ENCODE measurements around the gene OR51A4. TPM values are rescaled to one million over a fixed set of nuclear protein-coding genes. Genes with fewer than 3 reads are reported as not detected.

The OR51A4 gene
- total RNA-seq, 4 donors from 2014 or later, result not detected

- DNase-seq (ENCODE audit: extremely low spot score), result no peak
- Histone ChIP-seq H3K4me1 (no peaks in the 10 kb centered on the region), H3K4me3 (no peak overlapping the region), H3K36me3 (no peaks in the 10 kb centered on the region), H3K27me3 (no peaks in the 10 kb centered on the region), H3K27ac (replicated peaks in 1 of 4) (no peak overlapping the region), H3K9me3 (no peaks in the 10 kb centered on the region)
- TF ChIP-seq EP300 (IDR thresholded peaks at IDR 0.05) (no peak), CTCF (IDR thresholded peaks at IDR 0.05) (no peak), POLR2AphosphoS5 (IDR thresholded peaks at IDR 0.05) (no peak), POLR2A (IDR thresholded peaks at IDR 0.05; ENCODE audit: low read depth) (no peak)
- 50% methylated on average over 1 of the region's 1 CpG for WGBS
- intact Hi-C loops (cut with DNase I), result no loop called here
These were observed 25.1 kb downstream of the OR51A4 start for GRCh38 chr11:4922304-4922703.

- Histone ChIP-seq H3K9me3 (no peaks in the 10 kb centered on the region), H3K27ac (replicated peaks in 1 of 4) (no peak overlapping the region), H3K36me3 (no peaks in the 10 kb centered on the region), H3K4me1 (no peaks in the 10 kb centered on the region), H3K4me3 (no peak overlapping the region), H3K27me3 (no peaks in the 10 kb centered on the region)
- intact Hi-C loops (cut with DNase I), result no loop called here
- no peak for DNase-seq (ENCODE audit: extremely low spot score)
- TF ChIP-seq EP300 (IDR thresholded peaks at IDR 0.05), result no peak
- TF ChIP-seq POLR2A (IDR thresholded peaks at IDR 0.05; ENCODE audit: low read depth), result no peak
- no peak for TF ChIP-seq POLR2AphosphoS5 (IDR thresholded peaks at IDR 0.05)
- no peak for TF ChIP-seq CTCF (IDR thresholded peaks at IDR 0.05)
- 50% methylated on average over 1 of the region's 1 CpG for WGBS
These were observed 25.6 kb downstream of the OR51A4 start for GRCh38 chr11:4921796-4922195.

- H3K4me3 ChIP-seq, result no peak within 1 kb of the TSS
- intact Hi-C loops (cut with DNase I), result no loop called here
- no peak within 1 kb of the TSS for H3K27ac ChIP-seq (replicated peaks in 1 of 4)
- H3K4me1 ChIP-seq, result no peaks in the 10 kb centered on the region
- H3K9me3 ChIP-seq, result no peaks in the 10 kb centered on the region
- 87% methylated on average over 4 of the region's 4 CpGs for WGBS
- no peaks in the 10 kb centered on the region for H3K27me3 ChIP-seq
- DNase-seq (ENCODE audit: extremely low spot score), result no peak
- no peaks in the 10 kb centered on the region for H3K36me3 ChIP-seq
- no peak for TF ChIP-seq CTCF (IDR thresholded peaks at IDR 0.05)
- TF ChIP-seq POLR2A (IDR thresholded peaks at IDR 0.05; ENCODE audit: low read depth), result no peak
- TF ChIP-seq EP300 (IDR thresholded peaks at IDR 0.05), result no peak
- TF ChIP-seq POLR2AphosphoS5 (IDR thresholded peaks at IDR 0.05), result no peak
These were observed 28.2 kb downstream of the OR51A4 start, which contains the start of gene OR51G2 for GRCh38 chr11:4919250-4919649. TSS of gene OR51G2 (minus strand) at chr11:4919350. CDS start at chr11:4915663, 3,687 bp downstream.

- Histone ChIP-seq H3K9me3 (no peaks in the 10 kb centered on the region), H3K36me3 (no peaks in the 10 kb centered on the region), H3K4me3 (no peak overlapping the region), H3K27ac (replicated peaks in 1 of 4) (no peak overlapping the region), H3K27me3 (no peaks in the 10 kb centered on the region), H3K4me1 (no peaks in the 10 kb centered on the region)
- intact Hi-C loops (cut with DNase I), result no loop called here
- no peak for TF ChIP-seq EP300 (IDR thresholded peaks at IDR 0.05)
- no peak for TF ChIP-seq CTCF (IDR thresholded peaks at IDR 0.05)
- no peak for TF ChIP-seq POLR2AphosphoS5 (IDR thresholded peaks at IDR 0.05)
- no peak for DNase-seq (ENCODE audit: extremely low spot score)
These were observed 30.8 kb downstream of the OR51A4 start for GRCh38 chr11:4916581-4916980.

GRCh38 chr11:4903484-4903883 lies 43.9 kb downstream of the OR51A4 start, which contains the start of gene OR51A7:
TSS of gene OR51A7 (plus strand) at chr11:4903783. CDS start at chr11:4907370, 3,587 bp downstream.
- intact Hi-C loops (cut with DNase I), result no loop called here
- no peak for TF ChIP-seq EP300 (IDR thresholded peaks at IDR 0.05)
- no peak for TF ChIP-seq CTCF (IDR thresholded peaks at IDR 0.05)
- no peak for TF ChIP-seq POLR2AphosphoS5 (IDR thresholded peaks at IDR 0.05)
- TF ChIP-seq POLR2A (IDR thresholded peaks at IDR 0.05; ENCODE audit: low read depth), result no peak
- Histone ChIP-seq H3K9me3 (no peaks in the 10 kb centered on the region), H3K36me3 (no peaks in the 10 kb centered on the region), H3K4me1 (no peaks in the 10 kb centered on the region), H3K27me3 (peaks cover 0 to 4% (median 0%) of the 10 kb centered on the region in 4 donors), H3K27ac (replicated peaks in 1 of 4) (no peak within 1 kb of the TSS), H3K4me3 (no peak within 1 kb of the TSS)
- no peak for DNase-seq (ENCODE audit: extremely low spot score)
